ENCODE data around the gene AGAP9.
"Not testable (repeated sequence)": the region's sequence is repeated elsewhere in the genome, so short reads cannot be mapped to it uniquely, and the experiment has no call there.

GRCh38 chr10:47553860-47554247 lies 30.4 kb upstream of the AGAP9 start:
- not testable (repeated sequence) for TF ChIP-seq CTCF (IDR thresholded peaks at IDR 0.05; ENCODE audit: low read depth, low read length); EZH2phosphoT487 (IDR thresholded peaks at IDR 0.05; ENCODE audit: low read depth)

Measured in OCI-LY3 (cell line).